Calu3 (cell line): Measurements from ENCODE around the gene LRRC45. TPM values are rescaled to one million over a fixed set of nuclear protein-coding genes. Genes with fewer than 3 reads are reported as not detected.

Experiments
- BruUV-seq: library from RNA; stranded (reverse); fragments of 400-500 nt; replicated peaks from 2 replicates; lab custom pipeline; 2021; lab: Mats Ljungman, UMichigan
- CTCF ChIA-PET: fragments of 300-600 bp; sonication (Branson Sonifier 250); formaldehyde crosslinking; loops from one replicate; lab custom pipeline; 2022; ENCODE audit warnings: antibody characterized with exemption; lab: Charles Lee
- DNase-seq: peaks from one replicate; pipeline ENCODE4 v3.0.0; 2022
- H3K27ac Mint-ChIP-seq: one replicate; pipeline ENCODE4 v1.8.0; 2022; ENCODE audit warnings: mixed read lengths; ENCODE audit not compliant: unreplicated experiment
- H3K27me3 Mint-ChIP-seq: one replicate; pipeline ENCODE4 v1.8.0; 2022; ENCODE audit warnings: mixed read lengths; ENCODE audit not compliant: unreplicated experiment
- H3K36me3 Mint-ChIP-seq: one replicate; pipeline ENCODE4 v1.8.0; 2022; ENCODE audit warnings: mild to moderate bottlenecking, moderate library complexity, mixed read lengths; ENCODE audit not compliant: insufficient read depth, unreplicated experiment
- H3K4me1 Mint-ChIP-seq: one replicate; pipeline ENCODE4 v1.8.0; 2022; ENCODE audit warnings: mild to moderate bottlenecking, low read depth, mixed read lengths; ENCODE audit not compliant: unreplicated experiment
- H3K4me3 Mint-ChIP-seq: one replicate; pipeline ENCODE4 v1.8.0; 2022; ENCODE audit warnings: mild to moderate bottlenecking, low read depth, moderate library complexity, mixed read lengths; ENCODE audit not compliant: unreplicated experiment
- H3K9me3 Mint-ChIP-seq: one replicate; pipeline ENCODE4 v1.8.0; 2022; ENCODE audit warnings: low read depth, mixed read lengths; ENCODE audit not compliant: unreplicated experiment
- intact Hi-C: fragments of 100-400 bp; cut with micrococcal nuclease; formaldehyde crosslinking; loops from one replicate; pipeline ENCODE4 v1.10.0; 2022; ENCODE audit not compliant: unreplicated experiment
- total RNA-seq: library from RNA; stranded (reverse); gene quantifications from 2 replicates; pipeline ENCODE4 v1.2.3, GENCODE V29; 2022
- TF ChIP-seq, protein P1 (sequence below): fragments of 200-600 bp; IDR thresholded peaks from one replicate; pipeline ENCODE4 v1.8.0; 2022; ENCODE audit warnings: antibody characterized with exemption; ENCODE audit not compliant: unreplicated experiment

Gene LRRC45
- total RNA-seq, 1 experiment from 2014 or later: 32.6 TPM

DNA sequence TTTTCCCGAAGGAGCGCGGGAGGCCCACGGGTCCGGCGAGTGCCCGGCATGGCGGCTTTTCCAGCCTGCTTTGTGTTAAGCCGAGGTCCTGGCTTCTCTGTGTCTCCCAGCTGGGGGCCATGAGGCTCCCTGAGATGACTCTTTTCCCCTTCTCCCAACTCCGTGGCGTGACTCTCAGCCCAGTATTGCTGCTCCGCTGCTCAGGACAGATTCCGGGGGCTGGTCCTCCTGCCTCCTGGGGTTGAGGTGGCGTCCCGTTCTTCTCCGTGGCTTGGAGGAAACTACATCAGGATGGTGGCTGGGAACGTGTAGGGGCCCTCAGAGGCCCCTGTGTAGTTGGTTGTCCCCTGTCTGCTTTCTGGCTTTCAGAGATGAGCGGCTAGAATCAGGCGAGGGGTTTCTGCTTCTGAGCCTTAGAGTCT, 29.5 kb downstream of the LRRC45 start:
- TF ChIP-seq, protein P1, sequence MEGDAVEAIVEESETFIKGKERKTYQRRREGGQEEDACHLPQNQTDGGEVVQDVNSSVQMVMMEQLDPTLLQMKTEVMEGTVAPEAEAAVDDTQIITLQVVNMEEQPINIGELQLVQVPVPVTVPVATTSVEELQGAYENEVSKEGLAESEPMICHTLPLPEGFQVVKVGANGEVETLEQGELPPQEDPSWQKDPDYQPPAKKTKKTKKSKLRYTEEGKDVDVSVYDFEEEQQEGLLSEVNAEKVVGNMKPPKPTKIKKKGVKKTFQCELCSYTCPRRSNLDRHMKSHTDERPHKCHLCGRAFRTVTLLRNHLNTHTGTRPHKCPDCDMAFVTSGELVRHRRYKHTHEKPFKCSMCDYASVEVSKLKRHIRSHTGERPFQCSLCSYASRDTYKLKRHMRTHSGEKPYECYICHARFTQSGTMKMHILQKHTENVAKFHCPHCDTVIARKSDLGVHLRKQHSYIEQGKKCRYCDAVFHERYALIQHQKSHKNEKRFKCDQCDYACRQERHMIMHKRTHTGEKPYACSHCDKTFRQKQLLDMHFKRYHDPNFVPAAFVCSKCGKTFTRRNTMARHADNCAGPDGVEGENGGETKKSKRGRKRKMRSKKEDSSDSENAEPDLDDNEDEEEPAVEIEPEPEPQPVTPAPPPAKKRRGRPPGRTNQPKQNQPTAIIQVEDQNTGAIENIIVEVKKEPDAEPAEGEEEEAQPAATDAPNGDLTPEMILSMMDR: no peak
- no TSS peak for BruUV-seq
- no peaks in the 10 kb centered on the region for H3K9me3 Mint-ChIP-seq
- no peaks in the 10 kb centered on the region for H3K4me1 Mint-ChIP-seq
- no peak for DNase-seq
- H3K4me3 Mint-ChIP-seq: peak overlapping the region; percentile 80
- no peaks in the 10 kb centered on the region for H3K27me3 Mint-ChIP-seq
- H3K27ac Mint-ChIP-seq: no peak overlapping the region
- peaks cover 71% of the 10 kb centered on the region for H3K36me3 Mint-ChIP-seq
- CTCF ChIA-PET: interaction anchor here (0.7 to 1.1 kb wide), 2 partner anchors 15 to 33 kb away, joined by 3 to 4 read pairs; partner anchors contain the start of gene DCXR
- intact Hi-C loops: no loop called here

DNA sequence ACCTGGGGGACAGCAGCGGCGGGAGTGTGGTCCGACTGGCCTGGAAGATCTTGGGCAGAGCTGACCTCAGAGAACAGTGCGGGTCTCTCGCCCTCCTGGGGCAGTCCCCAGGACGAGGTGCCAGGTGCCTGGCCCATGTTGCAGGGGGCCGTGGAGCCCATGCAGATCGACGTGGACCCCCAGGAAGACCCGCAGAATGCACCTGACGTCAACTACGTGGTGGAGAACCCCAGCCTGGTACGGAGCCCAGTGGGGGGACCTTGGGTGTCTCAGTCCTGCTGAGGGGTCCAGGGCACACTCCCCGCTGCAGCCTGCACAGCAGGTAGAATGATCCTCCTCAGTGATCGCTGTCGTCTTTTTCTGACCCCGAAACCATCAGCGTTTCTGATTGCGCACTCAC, 30.0 kb downstream of the LRRC45 start:
- Mint-ChIP-seq H3K27me3 (no peaks in the 10 kb centered on the region), H3K4me1 (no peaks in the 10 kb centered on the region), H3K27ac (no peak overlapping the region), H3K9me3 (no peaks in the 10 kb centered on the region), H3K4me3 (peak overlapping the region; percentile 80), H3K36me3 (peaks cover 73% of the 10 kb centered on the region)
- CTCF ChIA-PET: no interaction called here
- no peak for DNase-seq
- no TSS peak for BruUV-seq
- TF ChIP-seq, protein P1: no peak
- intact Hi-C loops: no loop called here

DNA sequence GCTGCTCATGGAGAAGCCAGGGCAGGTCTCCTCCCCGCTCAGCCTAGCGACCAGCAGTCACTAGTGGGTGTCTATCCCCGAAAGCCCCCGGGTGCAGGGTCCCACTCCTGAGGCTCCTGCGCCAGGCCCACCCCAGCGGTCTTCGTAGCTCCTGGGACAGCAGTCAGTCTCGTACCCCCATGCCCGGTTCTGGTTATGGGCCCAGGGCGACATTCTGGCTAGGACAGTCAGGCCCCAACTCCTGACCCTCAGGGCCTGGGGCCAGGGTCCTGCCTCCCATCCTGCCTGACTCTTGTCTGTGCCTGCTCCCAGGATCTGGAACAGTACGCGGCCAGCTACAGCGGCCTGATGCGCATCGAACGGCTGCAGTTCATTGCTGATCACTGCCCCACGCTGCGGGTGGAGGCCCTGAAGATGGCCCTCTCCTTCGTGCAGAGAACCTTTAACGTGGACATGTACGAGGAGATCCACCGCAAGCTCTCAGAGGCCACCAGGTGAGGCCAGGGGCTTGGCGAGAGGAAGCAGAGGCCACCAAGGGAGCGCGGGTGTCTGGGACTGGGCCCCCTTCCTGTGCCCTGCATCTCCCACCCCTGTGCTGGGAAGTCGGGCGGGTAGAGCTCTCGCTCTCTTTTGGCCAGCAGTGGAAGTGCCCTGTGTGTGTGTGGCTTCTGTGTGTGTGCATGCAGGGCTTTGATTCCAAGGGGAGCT, 30.6 kb downstream of the LRRC45 start:
- H3K4me1 Mint-ChIP-seq: no peaks in the 10 kb centered on the region
- CTCF ChIA-PET: no interaction called here
- no peak for DNase-seq
- no TSS peak for BruUV-seq
- intact Hi-C loops: no loop called here
- H3K9me3 Mint-ChIP-seq: no peaks in the 10 kb centered on the region
- H3K36me3 Mint-ChIP-seq: peaks cover 77% of the 10 kb centered on the region
- no peak overlapping the region for H3K27ac Mint-ChIP-seq
- H3K27me3 Mint-ChIP-seq: no peaks in the 10 kb centered on the region
- peak overlapping the region; percentile 80 for H3K4me3 Mint-ChIP-seq
- TF ChIP-seq, protein P1: no peak

DNA sequence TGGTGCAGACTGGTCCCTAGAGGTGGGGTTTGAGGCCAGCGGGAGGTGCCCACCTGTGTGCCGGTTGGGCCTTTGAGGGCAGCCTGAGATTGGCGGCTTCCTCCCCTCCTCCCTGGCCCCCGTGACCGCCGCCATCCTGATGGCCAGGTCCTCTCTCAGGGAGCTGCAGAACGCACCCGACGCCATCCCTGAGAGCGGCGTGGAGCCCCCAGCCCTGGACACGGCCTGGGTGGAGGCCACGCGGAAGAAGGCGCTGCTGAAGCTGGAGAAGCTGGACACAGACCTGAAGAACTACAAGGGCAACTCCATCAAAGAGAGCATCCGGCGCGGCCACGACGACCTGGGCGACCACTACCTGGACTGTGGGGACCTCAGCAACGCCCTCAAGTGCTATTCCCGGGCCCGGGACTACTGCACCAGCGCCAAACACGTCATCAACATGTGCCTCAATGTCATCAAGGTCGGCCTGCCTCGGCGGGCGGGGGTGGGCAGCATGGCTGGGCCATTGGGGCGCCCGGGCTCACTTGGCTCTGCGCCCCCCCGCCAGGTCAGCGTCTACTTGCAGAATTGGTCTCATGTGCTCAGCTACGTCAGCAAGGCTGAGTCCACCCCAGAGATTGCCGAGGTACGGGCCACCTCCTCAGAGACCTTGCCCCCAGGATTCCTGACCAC, 31.4 kb downstream of the LRRC45 start:
- intact Hi-C loops: no loop called here
- CTCF ChIA-PET: no interaction called here
- no peak for DNase-seq
- H3K27me3 Mint-ChIP-seq: no peaks in the 10 kb centered on the region
- H3K36me3 Mint-ChIP-seq: peaks cover 78% of the 10 kb centered on the region
- no peak overlapping the region for H3K4me3 Mint-ChIP-seq
- TF ChIP-seq, protein P1: no peak
- H3K9me3 Mint-ChIP-seq: no peaks in the 10 kb centered on the region
- H3K27ac Mint-ChIP-seq: no peak overlapping the region
- H3K4me1 Mint-ChIP-seq: no peaks in the 10 kb centered on the region
- no TSS peak for BruUV-seq
